Choroid plexus epithelial cell (primary cell): ENCODE results near the gene CCL4.
"Not testable (repeated sequence)": the region's sequence is repeated elsewhere in the genome, so short reads cannot be mapped to it uniquely, and the experiment has no call there.

ENCODE experiments used
- DNase-seq: peaks from one replicate; pipeline ENCODE4 v3.0.0-alpha.2; 2010; ENCODE audit warnings: low read depth
- H3K4me3 ChIP-seq: 2 replicates; pipeline ENCODE4 v1.5.1; 2011; ENCODE audit warnings: low read depth, mild to moderate bottlenecking, control low read depth, low read length, moderate library complexity
- CTCF ChIP-seq: conservative IDR thresholded peaks from 2 replicates; pipeline ENCODE4 v1.5.1; 2011; ENCODE audit warnings: low read depth, mild to moderate bottlenecking, control low read depth, inconsistent platforms, low read length, moderate library complexity

Gene CCL4

GRCh38 chr17:36103401-36103975 lies at the start of gene CCL4:
Gene CCL4 (plus strand): TSS chr17:36103827. CDS start chr17:36103906, 79 bp downstream.
- H3K4me3 ChIP-seq, DNase-seq: not testable (repeated sequence)

GRCh38 chr17:36055171-36055570 lies 48.5 kb upstream of the CCL4 start:
- no peak for DNase-seq
- TF ChIP-seq CTCF = no peak
- no peak overlapping the region for H3K4me3 ChIP-seq

- no peak for DNase-seq
- TF ChIP-seq CTCF = no peak
- H3K4me3 ChIP-seq = no peak overlapping the region
These were observed 47.6 kb upstream of the CCL4 start for GRCh38 chr17:36055921-36056520.

- no peak overlapping the region for H3K4me3 ChIP-seq
- TF ChIP-seq CTCF = no peak
- no peak for DNase-seq
These were observed 45.7 kb upstream of the CCL4 start for GRCh38 chr17:36057911-36058310.

GRCh38 chr17:36059406-36059805 lies 44.2 kb upstream of the CCL4 start:
- DNase-seq = no peak
- H3K4me3 ChIP-seq = no peak overlapping the region
- TF ChIP-seq CTCF = no peak

GRCh38 chr17:36060816-36061215 lies 42.8 kb upstream of the CCL4 start:
- no peak for TF ChIP-seq CTCF

GRCh38 chr17:36063786-36064541 lies 39.7 kb upstream of the CCL4 start, which contains the start of gene CCL18:
Gene CCL18 (plus strand): TSS chr17:36064272. CDS start chr17:36064343, 71 bp downstream.
- DNase-seq = no peak
- H3K4me3 ChIP-seq = no peak within 1 kb of the TSS
- TF ChIP-seq CTCF = no peak

More at GRCh38 chr17:36060816-36061215, 42.8 kb upstream of the CCL4 start:
- DNase-seq = no peak
- no peak overlapping the region for H3K4me3 ChIP-seq
